ENCODE measurements around the gene PIAS1. TPM values are rescaled to one million over a fixed set of nuclear protein-coding genes. Genes with fewer than 3 reads are reported as not detected.

Gene PIAS1
- total RNA-seq, 1 experiment from 2014 or later, result 29.7 TPM

DNA sequence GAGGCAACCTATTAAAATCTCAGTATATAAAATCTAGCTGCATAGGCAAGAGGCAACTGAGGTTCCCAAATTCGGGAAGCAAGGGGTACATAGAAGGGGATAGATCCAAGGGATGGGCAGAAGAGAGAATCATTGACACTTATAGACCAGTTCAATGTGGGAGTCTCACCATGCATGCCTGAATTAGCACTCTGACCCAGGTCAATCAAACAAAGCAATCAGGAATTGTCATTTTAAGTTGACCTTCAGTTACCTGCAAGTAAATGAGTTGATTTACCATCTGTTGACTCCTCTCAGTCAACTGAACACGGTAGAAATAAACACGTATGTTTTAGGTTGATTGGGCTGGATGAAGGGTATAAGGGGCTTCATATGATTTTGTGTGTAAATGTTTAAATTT, 33.4 kb upstream of the PIAS1 start (continued):
- no peak for TF ChIP-seq HMGA2 (CRISPR knock-in tag; IDR thresholded peaks at IDR 0.05)
- TF ChIP-seq SP1 (CRISPR knock-in tag; conservative IDR thresholded peaks at IDR 0.05), result no peak
- no peak for TF ChIP-seq TCF7 (CRISPR knock-in tag; IDR thresholded peaks at IDR 0.05; ENCODE audit: low read depth)
- TF ChIP-seq EMX1 (CRISPR knock-in tag; IDR thresholded peaks at IDR 0.05), result no peak

DNA sequence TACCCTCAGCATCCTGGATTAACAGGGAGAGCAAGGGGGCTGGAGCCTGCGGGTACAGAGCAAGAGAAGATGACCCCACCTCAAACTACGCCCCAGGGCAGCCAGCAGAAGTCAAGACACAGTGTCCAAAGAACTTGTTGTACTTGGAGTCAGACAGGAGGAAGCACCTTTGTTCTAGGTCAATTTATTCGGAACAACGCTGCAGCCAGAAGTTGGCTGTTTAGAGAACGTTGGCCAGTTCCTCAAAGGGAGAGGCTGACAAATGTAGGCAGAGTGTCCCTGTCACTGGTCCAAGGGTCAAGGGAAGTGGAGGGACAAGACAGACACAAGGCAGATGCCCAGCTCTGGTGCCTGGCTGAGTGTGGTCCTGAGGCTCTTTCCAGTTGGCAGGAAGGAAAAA, 32.1 kb upstream of the PIAS1 start:
- no peaks in the 10 kb centered on the region for H3K36me3 Mint-ChIP-seq
- ChIA-PET POLR2A (no interaction called here), CTCF (no interaction called here)
- TF ChIP-seq SOX15 (CRISPR knock-in tag; IDR thresholded peaks at IDR 0.05) (no peak), RELA (CRISPR knock-in tag; IDR thresholded peaks at IDR 0.05; ENCODE audit: borderline replicate concordance) (no peak), TEAD1 (CRISPR knock-in tag; IDR thresholded peaks at IDR 0.05) (no peak), TEAD4 (CRISPR knock-in tag; IDR thresholded peaks at IDR 0.05) (no peak), RORB (CRISPR knock-in tag; IDR thresholded peaks at IDR 0.05) (no peak), ESRRA (CRISPR knock-in tag; IDR thresholded peaks at IDR 0.05; ENCODE audit: borderline replicate concordance) (no peak), EMX1 (CRISPR knock-in tag; IDR thresholded peaks at IDR 0.05) (no peak), ZNF317 (CRISPR knock-in tag; IDR thresholded peaks at IDR 0.05; ENCODE audit: borderline replicate concordance, low read depth) (no peak), ZNF416 (CRISPR knock-in tag; IDR thresholded peaks at IDR 0.05) (no peak), MYBL2 (CRISPR knock-in tag; IDR thresholded peaks at IDR 0.05) (no peak), ZNF671 (CRISPR knock-in tag; IDR thresholded peaks at IDR 0.05) (no peak), ZNF138 (CRISPR knock-in tag; conservative IDR thresholded peaks at IDR 0.05) (no peak)
- TF ChIP-seq, protein P1, sequence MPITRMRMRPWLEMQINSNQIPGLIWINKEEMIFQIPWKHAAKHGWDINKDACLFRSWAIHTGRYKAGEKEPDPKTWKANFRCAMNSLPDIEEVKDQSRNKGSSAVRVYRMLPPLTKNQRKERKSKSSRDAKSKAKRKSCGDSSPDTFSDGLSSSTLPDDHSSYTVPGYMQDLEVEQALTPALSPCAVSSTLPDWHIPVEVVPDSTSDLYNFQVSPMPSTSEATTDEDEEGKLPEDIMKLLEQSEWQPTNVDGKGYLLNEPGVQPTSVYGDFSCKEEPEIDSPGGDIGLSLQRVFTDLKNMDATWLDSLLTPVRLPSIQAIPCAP (CRISPR knock-in tag; IDR thresholded peaks at IDR 0.05), result no peak
- TF ChIP-seq, protein P2, sequence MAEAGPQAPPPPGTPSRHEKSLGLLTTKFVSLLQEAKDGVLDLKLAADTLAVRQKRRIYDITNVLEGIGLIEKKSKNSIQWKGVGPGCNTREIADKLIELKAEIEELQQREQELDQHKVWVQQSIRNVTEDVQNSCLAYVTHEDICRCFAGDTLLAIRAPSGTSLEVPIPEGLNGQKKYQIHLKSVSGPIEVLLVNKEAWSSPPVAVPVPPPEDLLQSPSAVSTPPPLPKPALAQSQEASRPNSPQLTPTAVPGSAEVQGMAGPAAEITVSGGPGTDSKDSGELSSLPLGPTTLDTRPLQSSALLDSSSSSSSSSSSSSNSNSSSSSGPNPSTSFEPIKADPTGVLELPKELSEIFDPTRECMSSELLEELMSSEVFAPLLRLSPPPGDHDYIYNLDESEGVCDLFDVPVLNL (CRISPR knock-in tag; IDR thresholded peaks at IDR 0.05; ENCODE audit: borderline replicate concordance, low read depth), result no peak
- peaks cover 3% of the 10 kb centered on the region; the same call in 1 of the 2 replicates for H3K27me3 Mint-ChIP-seq (ENCODE audit: low read depth)
- H3K27ac Mint-ChIP-seq, result no peak overlapping the region
- no peaks in the 10 kb centered on the region for H3K9me3 Mint-ChIP-seq
- H3K4me1 Mint-ChIP-seq, result 0 out of 2 replicates have a peak, but pooled peaks cover 3% of the 10 kb centered on the region
- ATAC-seq (no peak), DNase-seq (ENCODE audit: low spot score) (no peak)
- H3K4me3 Mint-ChIP-seq, result no peak overlapping the region

DNA sequence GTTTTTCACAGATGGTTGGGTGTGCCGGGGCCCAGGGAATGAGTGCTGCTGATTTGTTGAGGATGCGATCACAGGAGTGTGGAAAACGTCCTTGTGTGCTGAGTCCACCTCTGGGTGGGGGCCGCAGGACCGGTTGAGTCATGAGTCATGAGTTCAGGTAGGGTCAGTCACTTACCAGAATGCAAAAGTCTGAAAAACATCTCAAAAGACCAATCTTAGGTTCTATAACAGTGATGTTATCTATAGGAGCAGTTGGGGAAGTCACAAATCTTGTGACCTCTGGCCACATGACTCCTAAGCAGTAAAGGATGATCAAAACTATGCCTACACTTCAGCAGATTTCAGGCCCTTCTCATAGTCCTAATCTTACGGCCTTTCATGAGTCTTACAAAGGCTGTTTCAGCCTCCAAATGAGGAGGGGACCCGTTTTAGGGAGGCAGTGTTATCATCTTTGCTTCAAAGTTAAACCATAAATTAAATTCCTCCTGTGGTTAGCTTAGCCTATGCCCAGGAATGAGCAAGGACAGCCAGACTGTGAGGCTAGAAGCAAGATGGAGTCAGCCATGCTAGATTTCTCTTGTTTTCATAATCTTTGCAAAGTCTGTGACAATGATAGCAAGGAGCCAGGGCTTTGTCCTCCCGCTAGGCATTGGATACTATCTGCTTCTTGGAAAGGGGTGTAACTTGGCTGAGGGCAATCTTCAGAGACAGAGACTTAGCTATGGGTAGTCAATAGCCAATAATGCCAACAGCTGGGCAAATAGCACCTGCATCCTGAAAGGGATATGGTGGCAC, 30.6 kb upstream of the PIAS1 start:
- Mint-ChIP-seq H3K27ac (no peak overlapping the region), H3K36me3 (no peaks in the 10 kb centered on the region), H3K4me1 (0 out of 2 replicates have a peak, but pooled peaks cover 3% of the 10 kb centered on the region), H3K27me3 (ENCODE audit: low read depth) (peaks cover 3% of the 10 kb centered on the region; the same call in 1 of the 2 replicates), H3K9me3 (no peaks in the 10 kb centered on the region; the same call in 1 of the 2 replicates), H3K4me3 (no peak overlapping the region)
- POLR2A ChIA-PET, result no interaction called here
- DNase-seq (ENCODE audit: low spot score) (no peak), ATAC-seq (no peak)
- CTCF ChIA-PET, result interaction anchor here (1.2 kb wide), 1 partner anchor 30 kb away, joined by 4 read pairs; the partner anchor contains the start of gene PIAS1
- TF ChIP-seq, protein P3, sequence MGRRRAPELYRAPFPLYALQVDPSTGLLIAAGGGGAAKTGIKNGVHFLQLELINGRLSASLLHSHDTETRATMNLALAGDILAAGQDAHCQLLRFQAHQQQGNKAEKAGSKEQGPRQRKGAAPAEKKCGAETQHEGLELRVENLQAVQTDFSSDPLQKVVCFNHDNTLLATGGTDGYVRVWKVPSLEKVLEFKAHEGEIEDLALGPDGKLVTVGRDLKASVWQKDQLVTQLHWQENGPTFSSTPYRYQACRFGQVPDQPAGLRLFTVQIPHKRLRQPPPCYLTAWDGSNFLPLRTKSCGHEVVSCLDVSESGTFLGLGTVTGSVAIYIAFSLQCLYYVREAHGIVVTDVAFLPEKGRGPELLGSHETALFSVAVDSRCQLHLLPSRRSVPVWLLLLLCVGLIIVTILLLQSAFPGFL (CRISPR knock-in tag; IDR thresholded peaks at IDR 0.05; ENCODE audit: borderline replicate concordance), result no peak
- TF ChIP-seq TEAD4 (CRISPR knock-in tag; IDR thresholded peaks at IDR 0.05) (no peak), ZNF263 (CRISPR knock-in tag; IDR thresholded peaks at IDR 0.05; ENCODE audit: low read depth) (no peak), GABPB1 (CRISPR knock-in tag; IDR thresholded peaks at IDR 0.05) (no peak), PRRX2 (CRISPR knock-in tag; IDR thresholded peaks at IDR 0.05) (no peak), FOXK1 (CRISPR knock-in tag; IDR thresholded peaks at IDR 0.05) (no peak), ZNF416 (CRISPR knock-in tag; IDR thresholded peaks at IDR 0.05) (no peak), CREM (CRISPR knock-in tag; IDR thresholded peaks at IDR 0.05) (no peak), NR1H2 (CRISPR knock-in tag; IDR thresholded peaks at IDR 0.05) (no peak), JUN (CRISPR knock-in tag; IDR thresholded peaks at IDR 0.05) (no peak), SP1 (CRISPR knock-in tag; conservative IDR thresholded peaks at IDR 0.05) (no peak), TEAD1 (CRISPR knock-in tag; IDR thresholded peaks at IDR 0.05) (no peak)
- TF ChIP-seq, protein P2 (CRISPR knock-in tag; IDR thresholded peaks at IDR 0.05; ENCODE audit: borderline replicate concordance, low read depth), result no peak
- TF ChIP-seq, protein P4, sequence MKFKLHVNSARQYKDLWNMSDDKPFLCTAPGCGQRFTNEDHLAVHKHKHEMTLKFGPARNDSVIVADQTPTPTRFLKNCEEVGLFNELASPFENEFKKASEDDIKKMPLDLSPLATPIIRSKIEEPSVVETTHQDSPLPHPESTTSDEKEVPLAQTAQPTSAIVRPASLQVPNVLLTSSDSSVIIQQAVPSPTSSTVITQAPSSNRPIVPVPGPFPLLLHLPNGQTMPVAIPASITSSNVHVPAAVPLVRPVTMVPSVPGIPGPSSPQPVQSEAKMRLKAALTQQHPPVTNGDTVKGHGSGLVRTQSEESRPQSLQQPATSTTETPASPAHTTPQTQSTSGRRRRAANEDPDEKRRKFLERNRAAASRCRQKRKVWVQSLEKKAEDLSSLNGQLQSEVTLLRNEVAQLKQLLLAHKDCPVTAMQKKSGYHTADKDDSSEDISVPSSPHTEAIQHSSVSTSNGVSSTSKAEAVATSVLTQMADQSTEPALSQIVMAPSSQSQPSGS (CRISPR knock-in tag; IDR thresholded peaks at IDR 0.05; ENCODE audit: borderline replicate concordance, low read depth), result no peak
- TF ChIP-seq, protein P5, sequence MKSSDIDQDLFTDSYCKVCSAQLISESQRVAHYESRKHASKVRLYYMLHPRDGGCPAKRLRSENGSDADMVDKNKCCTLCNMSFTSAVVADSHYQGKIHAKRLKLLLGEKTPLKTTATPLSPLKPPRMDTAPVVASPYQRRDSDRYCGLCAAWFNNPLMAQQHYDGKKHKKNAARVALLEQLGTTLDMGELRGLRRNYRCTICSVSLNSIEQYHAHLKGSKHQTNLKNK (CRISPR knock-in tag; IDR thresholded peaks at IDR 0.05), result no peak

All from WTC11 (cell line).